ENCODE measurements around the gene CXXC4. TPM values are rescaled to one million over a fixed set of nuclear protein-coding genes. Genes with fewer than 3 reads are reported as not detected.

Gene CXXC4
- total RNA-seq, 1 experiment from 2014 or later: 2.8 TPM

GRCh38 chr4:104429150-104429741 is 65.4 kb downstream of the CXXC4 start:
- in situ Hi-C loops (cut with HindIII; ENCODE audit: low sequenced_read_pairs): no loop called here
- DNase-seq (ENCODE audit: low spot score): no peak

GRCh38 chr4:104425948-104426347 is 68.7 kb downstream of the CXXC4 start:
- DNase-seq (ENCODE audit: low spot score): no peak
- in situ Hi-C loops (cut with HindIII; ENCODE audit: low sequenced_read_pairs): no loop called here

GRCh38 chr4:104424989-104425388 is 69.7 kb downstream of the CXXC4 start:
- peak; percentile 29 for DNase-seq (ENCODE audit: low spot score)
- in situ Hi-C loops (cut with HindIII; ENCODE audit: low sequenced_read_pairs): no loop called here

- peak; percentile 19 for DNase-seq (ENCODE audit: low spot score)
- in situ Hi-C loops (cut with HindIII; ENCODE audit: low sequenced_read_pairs): no loop called here
These were observed 70.2 kb downstream of the CXXC4 start for GRCh38 chr4:104424475-104424941.

- in situ Hi-C loops (cut with HindIII; ENCODE audit: low sequenced_read_pairs): no loop called here
These were observed 73.1 kb downstream of the CXXC4 start for GRCh38 chr4:104421566-104421965.

GRCh38 chr4:104420766-104421165 is 73.9 kb downstream of the CXXC4 start:
- no peak for DNase-seq (ENCODE audit: low spot score)
- in situ Hi-C loops (cut with HindIII; ENCODE audit: low sequenced_read_pairs): no loop called here

More at GRCh38 chr4:104421566-104421965, 73.1 kb downstream of the CXXC4 start:
- no peak for DNase-seq (ENCODE audit: low spot score)
